ENCODE results near the gene MSX1. TPM values are rescaled to one million over a fixed set of nuclear protein-coding genes. Genes with fewer than 3 reads are reported as not detected.

MSX1 gene
- total RNA-seq, 1 experiment from 2014 or later = 18.7 TPM

- peak; percentile 30 for DNase-seq (ENCODE audit: low read depth)
Measured at GRCh38 chr4:4869731-4870571, 10.5 kb downstream of the MSX1 start.

GRCh38 chr4:4870576-4871241, 11.2 kb downstream of the MSX1 start:
- no peak for DNase-seq (ENCODE audit: low read depth)

GRCh38 chr4:4871242-4871572, 11.7 kb downstream of the MSX1 start:
- no peak for DNase-seq (ENCODE audit: low read depth)

- no peak for DNase-seq (ENCODE audit: low read depth)
Measured at GRCh38 chr4:4871573-4872313, 12.3 kb downstream of the MSX1 start.

GRCh38 chr4:4872314-4872903, 12.9 kb downstream of the MSX1 start:
- no peak for DNase-seq (ENCODE audit: low read depth)

- DNase-seq (ENCODE audit: low read depth) = no peak
Measured at GRCh38 chr4:4873203-4873602, 13.7 kb downstream of the MSX1 start.

- no peak for DNase-seq (ENCODE audit: low read depth)
Measured at GRCh38 chr4:4874254-4874653, 14.8 kb downstream of the MSX1 start.

- peak; percentile 43 for DNase-seq (ENCODE audit: low read depth)
Measured at GRCh38 chr4:4875147-4875546, 15.7 kb downstream of the MSX1 start.

GRCh38 chr4:4875611-4876010, 16.1 kb downstream of the MSX1 start:
- no peak for DNase-seq (ENCODE audit: low read depth)

- no peak for DNase-seq (ENCODE audit: low read depth)
Measured at GRCh38 chr4:4876945-4877661, 17.6 kb downstream of the MSX1 start.

GRCh38 chr4:4880492-4880891, 21.0 kb downstream of the MSX1 start:
- no peak for DNase-seq (ENCODE audit: low read depth)

- DNase-seq (ENCODE audit: low read depth) = no peak
Measured at GRCh38 chr4:4881432-4881831, 22.0 kb downstream of the MSX1 start.

GRCh38 chr4:4884611-4885010, 25.1 kb downstream of the MSX1 start:
- no peak for DNase-seq (ENCODE audit: low read depth)

- no peak for DNase-seq (ENCODE audit: low read depth)
Measured at GRCh38 chr4:4887426-4887825, 28.0 kb downstream of the MSX1 start.

GRCh38 chr4:4888695-4889094, 29.2 kb downstream of the MSX1 start:
- DNase-seq (ENCODE audit: low read depth) = no peak

GRCh38 chr4:4889781-4890180, 30.3 kb downstream of the MSX1 start:
- no peak for DNase-seq (ENCODE audit: low read depth)

GRCh38 chr4:4890574-4891255, 31.2 kb downstream of the MSX1 start:
- no peak for DNase-seq (ENCODE audit: low read depth)

- no peak for DNase-seq (ENCODE audit: low read depth)
Measured at GRCh38 chr4:4893721-4894120, 34.3 kb downstream of the MSX1 start.

GRCh38 chr4:4899202-4899925, 39.9 kb downstream of the MSX1 start:
- no peak for DNase-seq (ENCODE audit: low read depth)

GRCh38 chr4:4901877-4902276, 42.4 kb downstream of the MSX1 start:
- no peak for DNase-seq (ENCODE audit: low read depth)

Measured in Daoy (cell line).